A549 treated with CORT108297 at 1 μM for 4 hours (cell line): ENCODE results near the gene TRAF4. TPM values are rescaled to one million over a fixed set of nuclear protein-coding genes. Genes with fewer than 3 reads are reported as not detected.

Experiments used
- total RNA-seq: library from RNA; stranded (reverse); fragments of 200-300 nt; extraction: Qiagen RNA extraction; gene quantifications from 5 replicates; pipeline ENCODE4 v1.2.3, GENCODE V29; 2022

The TRAF4 gene, protein sequence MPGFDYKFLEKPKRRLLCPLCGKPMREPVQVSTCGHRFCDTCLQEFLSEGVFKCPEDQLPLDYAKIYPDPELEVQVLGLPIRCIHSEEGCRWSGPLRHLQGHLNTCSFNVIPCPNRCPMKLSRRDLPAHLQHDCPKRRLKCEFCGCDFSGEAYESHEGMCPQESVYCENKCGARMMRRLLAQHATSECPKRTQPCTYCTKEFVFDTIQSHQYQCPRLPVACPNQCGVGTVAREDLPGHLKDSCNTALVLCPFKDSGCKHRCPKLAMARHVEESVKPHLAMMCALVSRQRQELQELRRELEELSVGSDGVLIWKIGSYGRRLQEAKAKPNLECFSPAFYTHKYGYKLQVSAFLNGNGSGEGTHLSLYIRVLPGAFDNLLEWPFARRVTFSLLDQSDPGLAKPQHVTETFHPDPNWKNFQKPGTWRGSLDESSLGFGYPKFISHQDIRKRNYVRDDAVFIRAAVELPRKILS
- total RNA-seq, result 55.3 to 91.7 TPM (median 86.7 TPM) in 5 replicates

DNA sequence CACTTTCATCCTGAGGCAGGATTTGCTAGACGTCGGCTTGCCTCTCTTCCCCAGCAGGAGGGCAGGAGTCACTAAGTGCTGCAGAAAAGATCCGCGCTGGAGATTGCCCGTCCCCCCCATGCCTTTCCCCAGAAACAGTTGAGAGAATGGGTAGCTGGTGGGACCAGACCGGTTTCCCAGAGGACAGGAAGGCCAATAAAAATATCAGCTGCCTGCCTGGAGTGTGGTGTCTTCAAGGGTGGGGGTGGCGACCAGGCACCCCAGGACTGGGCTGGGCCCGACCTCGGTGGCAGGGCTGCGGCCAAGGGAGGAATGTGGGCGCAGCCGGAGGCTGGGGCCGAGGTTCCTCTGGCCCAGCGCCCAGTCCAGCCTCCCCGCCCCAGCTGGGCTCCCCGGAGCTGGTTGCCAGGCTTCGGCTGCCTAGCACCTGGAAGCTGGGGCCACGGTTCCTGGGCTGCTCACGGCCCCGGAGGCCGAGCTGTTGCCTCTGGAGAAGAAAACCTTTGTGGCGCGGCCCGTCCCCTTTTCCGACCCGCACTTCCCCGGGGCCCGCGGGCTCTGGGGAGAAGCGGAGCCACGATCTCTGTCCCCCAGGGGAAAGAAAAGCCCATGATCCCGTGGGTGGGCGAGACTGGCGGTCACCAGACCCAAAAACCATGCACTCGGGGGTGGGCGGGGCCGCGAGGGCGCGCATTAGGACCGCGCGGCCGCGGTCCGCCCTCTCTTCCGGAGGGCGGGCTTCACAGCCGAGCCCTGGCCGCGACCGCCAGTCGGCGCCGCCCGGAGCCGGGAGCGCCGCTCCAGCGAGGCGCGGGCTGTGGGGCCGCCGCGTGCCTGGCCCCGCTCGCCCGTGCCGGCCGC is at the start of gene TRAF4:
Gene TRAF4, plus strand, starts transcription at position 769 of the 861 bp plus-strand sequence. CDS start 102 bp downstream, outside the sequence.

DNA sequence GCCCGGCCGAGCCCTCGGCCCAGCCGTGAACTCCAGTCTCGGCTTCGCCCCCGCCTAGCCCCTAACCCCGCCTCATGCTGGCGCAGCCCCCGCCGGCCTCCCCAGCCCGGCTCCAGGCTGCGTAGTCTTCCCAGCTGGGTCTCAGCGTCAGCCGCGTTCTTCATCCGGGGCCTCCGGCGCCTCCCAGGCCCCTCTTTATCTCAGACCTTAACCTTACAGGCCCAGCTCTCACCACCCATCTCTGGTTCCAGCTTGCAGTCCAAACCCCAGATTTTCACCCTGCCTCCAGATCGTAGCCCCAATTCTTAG is 32.1 kb upstream of the TRAF4 start, which contains the start of gene PROCA1:
Gene PROCA1, minus strand, starts transcription at position 166 of the 309 bp plus-strand sequence. CDS start 228 bp downstream, outside the sequence.

DNA sequence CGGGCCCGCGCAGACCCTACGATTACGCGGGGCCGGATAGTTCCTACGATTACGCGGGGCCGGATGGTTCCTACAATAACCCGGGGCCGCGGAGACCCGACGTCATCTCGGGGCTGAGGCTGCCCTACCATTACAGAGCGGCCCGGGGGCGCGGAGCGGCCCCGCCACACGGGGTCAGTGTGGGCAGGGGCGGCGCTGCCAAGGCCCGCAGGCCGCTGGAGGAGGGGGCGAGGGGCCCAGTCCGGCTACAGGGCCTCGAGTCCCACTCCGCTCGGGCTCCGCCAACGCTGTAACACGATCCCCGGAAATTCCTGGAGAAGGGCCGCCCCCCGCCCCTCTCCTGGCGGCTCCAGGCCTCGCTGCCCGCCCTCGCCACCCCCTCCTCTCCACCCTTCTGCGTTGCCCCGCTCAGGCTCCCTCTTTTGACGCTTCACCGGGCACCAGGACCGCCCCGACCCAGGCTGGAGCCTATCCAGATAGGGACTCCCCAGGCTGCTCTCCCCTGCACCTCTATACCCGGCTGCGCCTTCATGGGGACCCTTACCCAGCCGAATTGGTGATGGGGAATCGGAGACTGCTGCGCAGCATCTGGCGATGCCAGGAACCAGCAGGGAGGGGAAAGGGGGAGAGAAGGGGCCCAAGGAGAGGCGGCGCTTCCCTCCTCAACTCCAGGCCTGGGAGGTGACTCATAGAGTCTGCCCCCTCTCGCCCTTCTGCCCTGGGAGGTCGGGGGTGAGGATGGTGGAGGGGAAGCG is 26.1 kb upstream of the TRAF4 start, which contains the start of gene RAB34:
Gene RAB34, minus strand, starts transcription at position 291 of the 755 bp plus-strand sequence. CDS start 602 bp downstream, outside the sequence.

DNA sequence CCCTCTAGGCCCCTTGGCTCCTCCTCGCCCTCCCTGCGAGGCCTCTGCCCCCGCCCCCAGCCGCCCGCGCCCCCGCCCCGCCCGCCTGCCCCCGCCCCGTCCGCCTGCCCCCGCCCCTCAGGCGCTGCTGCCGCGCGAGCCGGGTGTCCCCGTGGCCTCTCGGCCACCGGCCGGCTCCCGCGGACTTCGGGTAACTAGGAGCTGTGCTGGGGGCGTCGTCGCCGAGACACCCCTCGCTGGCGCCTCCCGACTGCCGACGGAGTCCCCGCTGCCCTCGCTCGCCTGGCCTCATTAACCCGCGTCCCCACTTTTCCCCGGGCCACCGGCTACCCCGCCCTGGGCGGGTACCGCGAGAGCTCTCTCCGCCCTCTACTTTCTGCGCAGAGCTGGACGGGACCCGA is 17.6 kb upstream of the TRAF4 start, which contains the start of gene TLCD1:
Gene TLCD1, minus strand, starts transcription at position 8 of the 401 bp plus-strand sequence. CDS start 136 bp downstream, outside the sequence.

DNA sequence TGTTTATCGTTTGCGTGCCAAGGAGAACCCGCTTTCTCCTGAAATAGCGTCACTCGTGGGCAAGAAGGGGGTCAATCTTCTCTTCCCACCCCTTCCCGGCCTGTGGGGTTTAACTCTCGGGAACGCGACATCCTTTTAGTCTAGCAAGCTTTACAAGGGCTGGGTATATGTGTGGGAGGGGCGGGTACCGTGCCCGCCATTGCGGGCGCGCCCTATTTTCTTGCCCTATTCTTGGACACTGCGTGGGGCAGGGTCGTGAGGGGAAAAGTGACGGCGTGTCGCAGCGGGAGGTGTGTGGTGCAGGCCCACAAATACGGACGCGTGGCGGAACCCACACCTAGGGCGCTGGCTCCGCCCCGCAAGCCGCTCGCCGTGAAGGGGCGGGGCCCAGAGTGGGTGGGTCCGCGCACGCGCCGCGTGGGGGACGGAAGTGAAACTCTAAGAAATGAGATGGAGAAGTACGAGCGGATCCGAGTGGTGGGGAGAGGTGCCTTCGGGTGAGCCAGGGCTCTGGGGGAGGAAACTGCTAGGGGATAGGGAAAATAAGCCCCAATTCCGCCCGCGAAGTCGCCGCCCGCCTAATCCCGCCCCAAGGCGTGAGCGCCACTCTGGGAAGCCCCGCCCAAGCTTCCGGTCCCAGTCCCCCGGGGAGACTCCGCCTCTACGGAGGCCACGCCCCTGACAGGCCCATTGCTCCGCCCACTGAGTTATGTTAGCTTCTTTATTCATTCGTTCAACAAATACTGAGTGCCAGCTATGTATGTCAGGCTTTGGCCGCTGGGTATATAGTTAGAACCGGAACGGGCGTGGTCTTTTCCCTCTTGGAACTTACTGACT is 15.2 kb upstream of the TRAF4 start, which contains the start of gene NEK8:
Gene NEK8, plus strand, starts transcription at position 425 of the 837 bp plus-strand sequence. Its CDS starts 26 bp downstream, at position 451.

Other genes with a start within 250 kb of the TRAF4 start
- 0.02 to 0.06 TPM (median 0.04 TPM) in 4 of 5 replicates, not detected in the other for gene FOXN1, start 237.7 kb upstream of the TRAF4 start, total RNA-seq
- 22.3 to 36.4 TPM (median 32.0 TPM) in 5 replicates for gene UNC119, start 191.4 kb upstream of the TRAF4 start, total RNA-seq
- gene PIGS, start 172.5 kb upstream of the TRAF4 start, total RNA-seq, result 55.5 to 65.3 TPM (median 61.2 TPM) in 5 replicates
- 1.6 to 2.8 TPM (median 2.1 TPM) in 5 replicates for gene ALDOC, start 167.1 kb upstream of the TRAF4 start, total RNA-seq
- gene SPAG5, start 145.0 kb upstream of the TRAF4 start, total RNA-seq, result 69.8 to 83.9 TPM (median 78.3 TPM) in 5 replicates
- gene RSKR, start 129.8 kb upstream of the TRAF4 start, total RNA-seq, result 3.0 to 5.5 TPM (median 4.8 TPM) in 5 replicates
- 51.4 to 78.0 TPM (median 62.9 TPM) in 5 replicates for gene BLTP2, start 98.9 kb upstream of the TRAF4 start, total RNA-seq
- 82.2 to 85.5 TPM (median 83.0 TPM) in 5 replicates for gene SDF2, start 82.1 kb upstream of the TRAF4 start, total RNA-seq
- gene SUPT6H, start 81.8 kb upstream of the TRAF4 start, total RNA-seq, result 67.6 to 75.2 TPM (median 73.5 TPM) in 5 replicates
- 1.0 to 1.7 TPM (median 1.1 TPM) in 5 replicates for gene PROCA1, start 32.1 kb upstream of the TRAF4 start, total RNA-seq
- gene RAB34, start 26.1 kb upstream of the TRAF4 start, total RNA-seq, result 227 to 270 TPM (median 264 TPM) in 5 replicates
- 2,007 to 2,316 TPM (median 2,128 TPM) in 5 replicates for gene RPL23A, start 24.0 kb upstream of the TRAF4 start, total RNA-seq
- 31.9 to 55.5 TPM (median 50.7 TPM) in 5 replicates for gene TLCD1, start 17.8 kb upstream of the TRAF4 start, total RNA-seq
- 3.3 to 5.5 TPM (median 4.4 TPM) in 5 replicates for gene NEK8, start 15.2 kb upstream of the TRAF4 start, total RNA-seq
- 25.7 to 31.0 TPM (median 27.7 TPM) in 5 replicates for gene FAM222B, start 98.8 kb downstream of the TRAF4 start, total RNA-seq
- 72.4 to 90.0 TPM (median 86.4 TPM) in 5 replicates for gene ERAL1, start 111.0 kb downstream of the TRAF4 start, total RNA-seq
- gene FLOT2, start 153.7 kb downstream of the TRAF4 start, total RNA-seq, result 71.4 to 84.2 TPM (median 80.5 TPM) in 5 replicates
- gene DHRS13, start 159.1 kb downstream of the TRAF4 start, total RNA-seq, result 4.9 to 7.2 TPM (median 6.4 TPM) in 5 replicates
- 33.1 to 37.4 TPM (median 33.6 TPM) in 5 replicates for gene PHF12, start 207.5 kb downstream of the TRAF4 start, total RNA-seq